HG03108 (cell line): ENCODE results near the gene ESF1.
A peak's percentile ranks its signal among the peaks of the same experiment; 100 is the strongest.

ENCODE experiments used
- ATAC-seq: cut with Tn5 transposase; IDR thresholded peaks from one replicate; pipeline ENCODE4 v1.9.1; 2021; ENCODE audit warnings: moderate library complexity; ENCODE audit not compliant: unreplicated experiment

The ESF1 gene, protein sequence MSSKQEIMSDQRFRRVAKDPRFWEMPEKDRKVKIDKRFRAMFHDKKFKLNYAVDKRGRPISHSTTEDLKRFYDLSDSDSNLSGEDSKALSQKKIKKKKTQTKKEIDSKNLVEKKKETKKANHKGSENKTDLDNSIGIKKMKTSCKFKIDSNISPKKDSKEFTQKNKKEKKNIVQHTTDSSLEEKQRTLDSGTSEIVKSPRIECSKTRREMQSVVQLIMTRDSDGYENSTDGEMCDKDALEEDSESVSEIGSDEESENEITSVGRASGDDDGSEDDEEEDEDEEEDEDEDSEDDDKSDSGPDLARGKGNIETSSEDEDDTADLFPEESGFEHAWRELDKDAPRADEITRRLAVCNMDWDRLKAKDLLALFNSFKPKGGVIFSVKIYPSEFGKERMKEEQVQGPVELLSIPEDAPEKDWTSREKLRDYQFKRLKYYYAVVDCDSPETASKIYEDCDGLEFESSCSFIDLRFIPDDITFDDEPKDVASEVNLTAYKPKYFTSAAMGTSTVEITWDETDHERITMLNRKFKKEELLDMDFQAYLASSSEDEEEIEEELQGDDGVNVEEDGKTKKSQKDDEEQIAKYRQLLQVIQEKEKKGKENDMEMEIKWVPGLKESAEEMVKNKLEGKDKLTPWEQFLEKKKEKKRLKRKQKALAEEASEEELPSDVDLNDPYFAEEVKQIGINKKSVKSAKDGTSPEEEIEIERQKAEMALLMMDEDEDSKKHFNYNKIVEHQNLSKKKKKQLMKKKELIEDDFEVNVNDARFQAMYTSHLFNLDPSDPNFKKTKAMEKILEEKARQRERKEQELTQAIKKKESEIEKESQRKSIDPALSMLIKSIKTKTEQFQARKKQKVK

DNA sequence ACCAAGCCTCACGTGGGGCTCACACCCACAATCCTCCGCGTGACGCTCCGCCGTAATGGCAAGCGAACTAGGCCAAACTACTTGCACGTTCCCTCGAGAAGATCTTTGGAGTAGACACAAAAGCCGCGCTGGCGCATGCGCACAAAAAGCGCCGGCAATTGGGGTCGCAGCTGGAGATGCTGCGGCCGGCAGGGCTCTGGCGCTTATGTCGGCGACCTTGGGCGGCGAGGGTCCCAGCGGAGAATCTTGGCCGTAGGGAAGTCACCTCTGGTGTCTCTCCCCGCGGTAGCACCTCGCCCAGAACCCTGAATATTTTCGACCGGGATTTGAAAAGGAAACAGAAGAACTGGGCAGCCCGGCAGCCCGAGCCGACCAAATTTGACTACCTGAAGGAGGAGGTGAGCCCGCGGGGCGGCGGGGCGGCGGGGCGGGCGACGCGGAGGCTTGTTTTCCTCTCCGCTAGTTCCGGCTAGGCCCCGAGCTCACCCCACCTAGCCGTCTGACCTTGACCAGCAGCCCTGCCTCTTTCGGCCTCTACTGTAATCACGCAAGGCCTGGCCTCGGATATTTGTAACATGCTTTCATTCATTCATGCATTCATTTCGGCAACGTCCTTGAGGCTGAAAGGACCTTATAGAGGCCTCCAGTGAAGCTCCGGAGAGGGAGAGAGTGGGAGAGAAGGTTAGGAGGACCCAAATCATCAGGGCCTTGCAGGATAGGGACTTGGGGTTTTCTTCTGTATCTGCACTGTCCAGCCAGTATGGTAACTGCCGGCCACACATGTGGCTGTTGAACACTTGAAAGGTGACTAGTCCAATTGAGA, at the start of gene ESF1, which contains the start of gene NDUFAF5:
Gene ESF1 (minus strand): TSS at position 27 of the 823 bp plus-strand sequence. CDS start 1,779 bp downstream, outside the sequence.
Gene NDUFAF5 (plus strand): TSS at position 136 of the 823 bp plus-strand sequence. CDS start 41 bp downstream, at position 177.
- ATAC-seq: peak; percentile 96

DNA sequence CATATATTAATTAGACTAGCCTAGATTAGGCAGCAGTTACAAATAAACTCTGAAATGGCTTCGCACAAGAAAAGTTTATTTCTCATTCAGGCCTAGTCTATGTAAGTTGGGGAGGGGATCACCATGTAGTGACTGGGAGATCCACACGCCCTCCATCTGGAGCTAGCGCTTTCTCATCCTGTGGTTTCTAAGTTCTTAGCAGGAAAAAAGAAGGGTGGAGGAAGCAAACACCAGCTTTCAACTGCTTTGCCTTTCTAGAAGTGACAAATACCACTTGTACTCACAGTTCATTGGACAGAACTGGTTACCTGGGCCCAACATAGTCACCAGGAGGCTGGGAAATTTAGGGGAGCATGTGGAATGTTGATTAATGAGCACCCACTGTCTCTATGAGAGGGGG, 46.8 kb upstream of the ESF1 start:
- ATAC-seq: no peak

DNA sequence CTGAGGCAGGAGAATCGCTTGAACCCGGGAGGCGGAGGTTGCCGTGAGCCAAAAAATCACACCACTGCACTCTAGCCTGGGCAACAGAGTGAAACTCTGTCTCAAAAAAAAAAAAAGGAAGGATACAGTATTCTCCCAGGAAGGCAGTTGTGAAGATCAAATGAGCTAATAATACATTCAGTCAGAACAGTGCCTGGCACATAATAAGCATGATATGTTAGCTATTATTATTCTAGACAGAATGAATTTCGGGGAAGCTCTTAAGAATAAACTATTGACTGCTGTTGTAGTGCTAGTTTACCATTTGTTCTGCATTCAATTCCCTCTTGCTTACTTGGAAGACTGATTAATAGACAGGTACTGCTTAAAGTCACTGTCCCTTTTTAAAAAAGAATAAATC, 40.7 kb upstream of the ESF1 start:
- ATAC-seq: no peak

DNA sequence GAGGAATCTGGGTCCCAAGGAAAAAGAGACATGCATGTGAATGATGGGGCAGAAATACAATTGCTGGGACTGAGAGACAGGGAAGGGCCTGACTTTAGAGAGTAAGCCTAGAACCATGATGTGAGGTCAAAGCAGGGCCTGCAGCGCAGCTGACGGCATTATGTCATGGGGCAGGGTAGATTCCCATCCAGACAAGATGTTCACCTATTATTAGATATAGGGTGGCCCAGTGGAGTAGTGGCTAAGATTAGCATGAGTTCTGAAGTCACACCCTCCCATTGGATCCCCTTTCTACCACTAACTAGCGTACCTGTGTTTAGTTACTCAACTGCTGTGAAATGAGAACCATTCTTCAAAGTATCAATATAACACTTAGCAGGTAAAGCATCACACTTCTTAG, 39.7 kb upstream of the ESF1 start:
- ATAC-seq: no peak

DNA sequence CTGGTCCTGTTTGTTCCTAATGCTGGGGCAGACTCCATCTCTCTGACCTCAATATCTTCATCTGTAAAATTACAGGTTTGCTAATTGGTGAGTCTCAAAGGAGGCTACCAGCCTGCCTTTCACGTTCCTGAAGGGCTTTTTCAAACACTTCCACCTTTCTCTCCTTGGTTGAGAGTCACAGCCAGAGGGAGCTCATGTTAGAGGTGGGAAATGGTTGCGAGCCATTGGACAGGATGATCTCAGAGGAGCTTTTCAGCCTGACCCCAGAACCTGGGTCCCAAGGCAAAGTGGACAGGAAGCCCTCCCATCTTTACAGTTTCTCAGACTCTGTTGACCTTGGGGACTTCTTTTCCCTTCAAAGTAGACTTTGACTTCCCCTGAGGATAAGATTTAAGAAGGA, 37.7 kb upstream of the ESF1 start:
- ATAC-seq: no peak

DNA sequence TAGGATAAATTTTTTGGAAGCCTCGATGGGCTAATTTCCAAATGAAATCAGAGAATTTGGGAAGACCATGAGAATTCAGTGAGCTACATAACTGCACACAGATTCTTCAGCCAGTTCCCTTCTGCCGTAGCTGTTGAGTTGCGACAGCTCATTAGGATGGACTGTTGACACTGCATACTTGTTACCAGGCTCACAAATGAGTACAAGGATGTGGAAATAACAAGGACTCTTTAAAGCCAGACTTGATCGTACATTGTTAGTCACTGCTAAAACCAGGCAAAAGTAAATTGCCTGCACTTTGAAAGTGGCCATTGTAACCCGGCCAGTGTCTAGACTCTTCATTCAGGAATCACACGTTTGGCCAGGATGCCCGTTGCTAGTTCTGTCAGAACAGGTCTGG, 37.2 kb upstream of the ESF1 start:
- ATAC-seq: no peak

DNA sequence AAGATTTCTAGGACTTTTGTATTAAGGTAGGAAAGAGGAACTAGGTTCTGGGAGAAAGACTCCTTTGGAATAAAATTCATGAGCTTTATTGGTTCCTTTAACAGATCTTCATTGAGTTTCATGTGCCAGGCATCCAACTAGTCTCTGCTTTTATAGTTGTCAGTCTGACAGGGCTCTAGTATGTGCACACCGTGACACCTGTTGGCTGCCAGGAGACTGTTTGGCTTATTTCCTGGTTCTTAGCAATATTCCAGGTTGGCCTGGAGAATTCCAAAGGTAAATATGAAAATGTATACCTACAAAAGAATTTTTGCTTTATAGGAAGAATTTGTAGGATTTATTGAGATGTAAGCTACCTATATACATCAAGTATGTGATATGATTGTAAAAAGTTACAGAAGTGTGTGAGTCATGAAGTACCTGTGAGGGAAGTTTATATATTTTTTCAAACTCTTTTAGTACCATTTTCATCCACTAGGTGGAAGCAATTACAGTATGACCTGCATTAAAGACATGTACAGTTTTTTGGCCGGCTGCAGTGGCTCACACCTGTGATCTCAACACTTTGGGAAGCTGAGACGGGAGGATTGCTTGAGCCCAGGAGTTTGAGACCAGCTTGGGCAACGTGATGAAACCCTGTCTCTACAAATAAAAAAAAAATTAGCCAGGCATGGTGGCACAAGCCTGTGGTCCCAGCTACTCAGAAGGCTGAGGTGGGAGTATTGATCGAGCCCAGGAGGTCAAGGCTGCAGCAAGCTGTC, 35.3 kb upstream of the ESF1 start:
- ATAC-seq: peak; percentile 53

DNA sequence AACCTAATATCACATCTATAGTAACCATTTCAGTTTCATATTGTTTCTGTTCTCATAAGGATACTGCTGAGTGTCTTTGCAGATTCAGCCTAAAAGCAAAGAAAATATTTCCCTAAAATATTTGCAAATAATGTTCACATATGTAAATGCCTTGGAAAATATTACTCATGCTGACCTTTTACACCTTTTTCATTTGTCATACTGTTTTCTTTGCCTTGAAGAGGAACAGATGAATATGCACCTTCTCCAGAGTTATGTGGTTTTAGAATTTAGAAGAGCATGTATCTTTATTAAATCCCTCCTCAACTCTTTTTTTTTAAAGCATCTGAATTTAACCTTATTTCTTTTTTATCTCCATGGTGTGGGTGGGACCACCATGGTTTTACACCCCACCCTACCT, 32.6 kb upstream of the ESF1 start:
- no peak for ATAC-seq

DNA sequence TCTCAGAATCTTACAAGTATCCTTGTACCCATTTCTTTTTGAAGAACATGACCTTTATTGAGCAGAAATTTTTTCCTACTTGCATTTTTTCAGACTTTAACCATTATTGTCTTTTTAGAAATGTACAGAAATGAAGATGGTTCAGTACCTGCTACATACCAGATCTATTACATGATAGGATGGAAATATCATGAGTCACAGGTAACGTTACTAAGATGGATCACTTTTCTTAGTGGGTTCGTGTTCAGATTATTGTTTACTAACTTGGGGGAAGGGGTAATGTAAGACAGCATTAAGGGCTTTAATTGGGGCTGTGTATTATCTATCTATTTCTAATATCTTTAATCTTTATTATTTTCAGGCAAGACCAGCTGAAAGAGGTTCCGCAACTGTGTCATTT, 32.0 kb upstream of the ESF1 start:
- no peak for ATAC-seq

DNA sequence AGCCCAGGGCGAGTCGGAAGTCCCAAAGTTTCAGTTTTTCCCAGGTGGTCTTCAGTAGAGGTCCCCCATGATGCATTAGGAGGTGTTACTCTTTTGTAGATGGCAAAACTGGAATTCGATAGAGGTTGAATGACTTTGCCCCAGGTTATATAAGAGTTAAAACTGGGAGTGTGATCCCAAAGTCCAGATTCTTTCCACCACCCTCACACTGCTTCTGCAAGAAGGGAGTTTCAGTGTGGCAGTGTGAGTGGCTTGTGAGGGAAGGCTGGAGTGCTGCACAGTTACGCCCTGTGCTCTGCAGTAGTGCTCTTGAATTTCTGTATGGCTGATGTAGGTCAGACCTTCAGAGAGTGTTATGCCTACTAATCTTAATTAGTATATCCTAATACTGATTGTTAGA, 30.0 kb upstream of the ESF1 start:
- ATAC-seq: no peak

DNA sequence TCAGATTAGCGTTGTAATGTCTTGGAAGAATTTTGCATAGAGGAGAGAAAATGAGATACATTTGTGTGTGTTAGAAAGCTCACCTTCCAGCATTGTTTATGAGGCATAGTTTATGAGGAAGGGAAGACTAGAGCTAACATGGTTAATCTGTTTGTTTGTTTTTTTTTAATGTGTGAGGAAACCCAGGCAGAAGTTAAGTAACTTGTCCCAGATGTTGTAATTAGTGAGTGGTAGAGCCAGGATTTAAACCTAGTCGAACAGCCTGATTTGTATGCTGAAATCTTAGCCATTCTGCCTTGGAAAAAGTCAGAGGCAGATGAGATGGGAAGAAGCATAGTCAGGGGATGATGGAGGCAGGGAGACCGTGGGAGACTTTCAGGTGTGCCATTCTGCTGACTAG, 29.2 kb upstream of the ESF1 start:
- ATAC-seq: no peak

DNA sequence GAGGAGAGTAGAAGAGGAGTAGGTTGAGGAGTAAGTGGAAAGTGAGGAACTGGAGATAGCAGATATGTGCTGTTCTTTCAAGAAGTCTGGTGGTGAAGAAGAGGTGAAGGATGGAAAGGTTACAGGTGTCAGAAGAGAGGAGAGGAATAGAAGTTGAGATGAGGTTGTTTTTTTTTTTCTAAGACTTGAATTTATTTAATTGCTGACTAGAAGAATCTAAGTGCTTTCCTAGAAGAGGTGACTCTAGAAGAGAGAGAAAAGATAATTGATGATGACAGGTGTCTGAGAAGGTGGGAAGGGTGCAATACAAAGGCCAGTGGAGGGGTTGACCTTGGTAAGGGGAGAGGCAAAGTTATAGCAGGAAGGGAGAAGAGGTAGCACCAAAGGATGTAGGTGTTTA, 25.7 kb upstream of the ESF1 start:
- ATAC-seq: no peak

DNA sequence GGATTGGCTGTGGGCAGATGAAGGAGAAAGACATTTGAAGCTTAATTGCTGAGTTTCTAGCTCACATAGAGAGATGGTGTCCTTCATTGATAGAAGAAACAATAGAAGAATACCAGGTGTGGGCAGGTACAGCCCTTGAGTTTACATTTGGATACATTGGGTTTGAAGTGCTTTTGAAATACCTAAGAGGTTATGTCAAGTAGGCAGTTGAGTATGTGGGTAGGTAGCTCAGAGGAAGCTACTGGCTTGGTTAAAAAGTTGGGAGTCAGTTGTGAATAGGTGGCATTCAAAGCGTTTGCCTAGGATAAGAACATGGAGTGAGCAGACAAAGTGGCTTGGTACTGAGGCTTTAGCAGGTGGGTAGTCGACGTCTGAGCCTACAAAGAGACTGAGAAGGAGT, 25.1 kb upstream of the ESF1 start:
- ATAC-seq: no peak

DNA sequence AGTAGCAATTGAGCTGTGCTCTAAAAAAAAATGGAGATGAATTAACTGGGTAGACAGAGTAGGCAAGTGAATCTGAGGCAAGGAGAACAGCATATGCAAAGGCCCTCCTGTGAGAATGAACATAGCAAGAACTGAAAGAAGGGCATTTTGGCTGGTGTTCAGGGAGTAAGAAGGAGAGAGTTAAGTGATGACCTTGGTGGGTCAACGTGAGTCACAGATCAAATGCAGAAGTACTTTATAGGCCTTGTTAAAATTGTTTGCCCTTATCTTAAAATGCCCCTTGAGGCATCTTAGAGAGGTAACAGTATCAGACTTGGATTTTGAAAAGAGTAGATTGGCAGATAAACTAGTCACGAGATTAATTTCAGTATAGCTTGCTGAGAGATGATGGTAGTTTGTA, 24.7 kb upstream of the ESF1 start:
- ATAC-seq: no peak

DNA sequence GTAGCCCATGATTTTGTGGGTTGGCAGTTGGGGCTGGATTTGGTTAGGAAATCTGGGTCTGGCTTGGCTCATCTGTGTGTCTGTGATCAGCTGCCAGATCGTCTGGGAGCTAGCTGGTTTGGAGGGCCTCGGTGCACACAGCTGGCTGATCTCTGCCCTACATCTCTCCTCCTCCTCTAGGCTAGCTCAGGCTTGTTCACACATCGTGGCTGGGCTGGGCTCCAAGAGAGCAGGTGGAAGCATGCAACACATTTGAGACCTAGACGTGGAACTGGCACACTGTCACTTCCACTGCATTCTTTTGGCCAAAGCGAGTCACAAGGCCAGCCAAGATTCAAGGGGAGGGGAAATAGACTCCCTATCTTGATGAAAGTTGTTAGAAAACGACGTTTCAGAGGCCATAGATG, 16.0 kb upstream of the ESF1 start:
- ATAC-seq: no peak

DNA sequence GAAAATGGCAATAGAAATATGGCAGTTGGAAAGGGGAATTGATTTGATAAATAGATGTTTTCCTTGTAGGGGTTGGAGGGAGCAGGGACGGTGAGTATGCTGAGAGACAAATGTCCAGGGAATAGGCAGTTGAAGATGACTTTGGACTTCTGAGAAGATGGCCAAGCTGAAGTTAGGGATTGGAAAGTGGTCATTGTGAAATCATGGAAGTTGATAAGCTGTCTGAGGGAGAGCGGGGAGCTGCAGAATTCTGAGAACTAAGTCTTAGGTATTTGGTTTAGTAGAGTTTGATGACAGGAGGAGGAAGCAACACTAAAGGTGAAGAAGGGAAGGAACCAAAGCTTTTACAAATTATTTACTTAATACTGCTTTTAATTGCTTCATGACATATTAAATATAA, 15.3 kb upstream of the ESF1 start:
- ATAC-seq: no peak

DNA sequence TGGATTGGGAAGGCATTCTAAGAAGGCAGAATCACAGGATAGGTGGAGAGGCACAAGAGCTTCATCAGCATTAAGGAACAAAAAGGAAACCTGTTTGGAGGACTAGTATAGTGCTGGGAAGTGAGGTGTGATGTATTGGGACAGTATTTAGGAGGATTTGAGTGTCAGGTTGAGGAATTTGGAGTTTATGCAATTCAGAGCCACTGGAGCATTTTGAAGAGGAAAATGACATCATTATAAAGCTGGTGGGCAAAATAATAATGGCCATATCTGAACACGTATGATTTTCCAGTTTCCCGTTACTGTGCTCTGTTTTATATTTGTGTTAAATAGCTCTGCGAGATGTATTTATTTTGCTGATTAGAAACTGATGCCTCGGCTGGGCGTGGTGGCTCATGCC, 14.3 kb upstream of the ESF1 start:
- ATAC-seq: no peak

DNA sequence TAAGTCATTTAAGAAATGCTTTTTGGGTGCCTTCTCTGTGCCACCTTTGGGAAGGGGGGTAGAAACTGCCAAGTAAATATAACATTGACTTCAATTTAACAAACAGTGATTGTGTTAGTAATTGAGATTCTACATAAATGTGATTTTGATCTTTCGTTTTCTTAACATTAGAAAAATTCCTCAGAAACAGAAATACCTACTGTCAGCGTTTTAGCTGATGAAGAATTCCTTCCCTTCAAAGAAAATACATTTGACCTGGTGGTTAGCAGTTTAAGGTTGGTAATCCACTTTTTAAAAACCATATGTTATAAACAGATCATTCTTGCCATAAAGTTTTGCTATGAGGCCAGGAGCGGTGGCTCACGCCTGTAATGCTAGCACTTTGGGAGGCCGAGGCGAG, 9.9 kb upstream of the ESF1 start:
- ATAC-seq: no peak

DNA sequence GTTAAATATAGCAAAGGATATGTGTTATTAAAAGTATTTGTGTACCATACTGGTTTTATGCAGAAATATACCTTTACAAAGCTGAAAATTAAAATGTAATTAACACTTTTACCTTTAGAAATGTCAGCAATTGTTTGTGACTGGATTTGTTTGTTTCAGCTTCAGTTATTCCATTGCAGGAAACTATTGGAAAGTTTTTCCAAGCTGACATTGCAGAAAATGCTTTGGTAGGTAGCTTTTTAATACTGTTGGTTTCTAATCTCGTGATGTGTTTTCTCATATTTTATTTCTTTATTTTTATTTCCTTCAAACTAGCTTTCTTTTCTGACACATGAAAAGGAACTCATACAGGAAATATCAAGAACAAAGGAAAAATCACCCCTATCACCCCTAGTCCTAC, 8.3 kb upstream of the ESF1 start:
- no peak for ATAC-seq
